ENCODE measurements around the gene DYRK1B.

DNA sequence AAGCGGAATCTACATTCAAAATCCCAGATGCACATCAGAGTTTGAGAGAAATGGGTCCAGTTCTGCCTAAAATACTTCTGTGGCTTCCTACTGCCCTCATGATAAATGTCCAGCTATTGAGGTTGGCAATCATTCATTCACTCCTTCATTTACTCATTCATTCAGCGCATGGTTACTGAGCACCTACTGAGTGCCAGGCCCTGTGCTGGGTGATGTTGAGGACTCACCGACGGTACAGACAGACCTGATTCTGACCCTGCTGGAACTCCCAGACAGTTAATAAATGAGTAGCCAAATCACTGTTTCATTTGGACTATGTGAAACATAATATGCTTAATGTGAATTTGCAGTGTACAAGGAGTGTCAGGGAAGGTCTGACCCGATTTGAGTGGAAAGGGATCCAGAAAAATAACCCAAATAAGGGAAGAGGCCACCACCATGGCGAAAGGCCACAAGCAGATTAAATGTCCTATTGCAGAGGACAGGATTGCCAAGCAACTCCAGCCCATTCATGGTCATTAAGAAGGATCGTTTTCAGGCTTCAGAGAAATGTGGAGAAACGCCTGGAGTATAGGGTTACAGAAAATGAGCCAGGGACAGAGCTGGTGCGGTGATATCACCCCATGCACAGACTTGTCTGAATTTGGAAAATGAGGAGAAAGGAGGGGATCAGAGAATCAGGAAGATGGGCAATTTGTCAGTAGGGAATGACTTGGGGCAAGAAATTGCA lies 20.5 kb downstream of the DYRK1B start:
- TF ChIP-seq CTCF (IDR thresholded peaks at IDR 0.05) (no peak), POLR2AphosphoS5 (IDR thresholded peaks at IDR 0.05) (no peak), POLR2A (IDR thresholded peaks at IDR 0.05) (no peak)
